HG02642 (cell line): ENCODE data around the gene HELQ.

ENCODE experiments used
- ATAC-seq: cut with Tn5 transposase; IDR thresholded peaks from one replicate; pipeline ENCODE4 v1.9.1; 2021; ENCODE audit warnings: mild to moderate bottlenecking; ENCODE audit not compliant: unreplicated experiment, poor library complexity

Gene HELQ

GRCh38 chr4:83378419-83378818 lies 77.2 kb downstream of the HELQ start:
- ATAC-seq: no peak

GRCh38 chr4:83372931-83373330 lies 82.7 kb downstream of the HELQ start:
- no peak for ATAC-seq

- no peak for ATAC-seq
These were observed 83.7 kb downstream of the HELQ start for GRCh38 chr4:83371936-83372335.

GRCh38 chr4:83371235-83371634 lies 84.4 kb downstream of the HELQ start:
- ATAC-seq: no peak

- ATAC-seq: no peak
These were observed 85.0 kb downstream of the HELQ start for GRCh38 chr4:83370640-83370906.

GRCh38 chr4:83369831-83370639 lies 85.6 kb downstream of the HELQ start:
- no peak for ATAC-seq

GRCh38 chr4:83364312-83364711 lies 91.3 kb downstream of the HELQ start:
- ATAC-seq: no peak

GRCh38 chr4:83362492-83363329 lies 92.9 kb downstream of the HELQ start:
- no peak for ATAC-seq

GRCh38 chr4:83361416-83362103 lies 94.1 kb downstream of the HELQ start:
- ATAC-seq: no peak

GRCh38 chr4:83360018-83360417 lies 95.6 kb downstream of the HELQ start:
- no peak for ATAC-seq

GRCh38 chr4:83358410-83358809 lies 97.2 kb downstream of the HELQ start:
- ATAC-seq: no peak
